Endothelial cell of umbilical vein (primary cell): ENCODE results near the gene RNU6-9. TPM values are rescaled to one million over a fixed set of nuclear protein-coding genes. Genes with fewer than 3 reads are reported as not detected.

Experiments
- BruUV-seq: library from RNA; stranded (reverse); fragments of 400-500 nt; replicated peaks from 2 replicates; lab custom pipeline; 2021; lab: Mats Ljungman, UMichigan
- CTCF ChIA-PET: fragments of 300-600, 350-600 bp; sonication (Branson Sonifier 250); formaldehyde crosslinking; loops from one replicate; lab custom pipeline; 2021; ENCODE audit warnings: antibody characterized with exemption, inconsistent platforms; lab: Charles Lee
- POLR2A ChIA-PET: fragments of 300-600, 350-600 bp; sonication (Branson Sonifier 250); formaldehyde crosslinking; loops from one replicate; lab custom pipeline; 2021; ENCODE audit warnings: antibody characterized with exemption, inconsistent platforms; lab: Charles Lee
- DNase-seq: peaks from one replicate; pipeline ENCODE4 v3.0.0-alpha.2; 2011; ENCODE audit warnings: low read depth, low spot score
- FAIRE-seq: peaks from 2 replicates; lab custom pipeline; 2011; peaks lifted over from hg19 to GRCh38; lab: Jason Lieb, UNC
- H2AFZ ChIP-seq: 2 replicates; pipeline ENCODE4 v1.6.0; 2012; ENCODE audit warnings: low read depth, low read length, control low read depth, inconsistent platforms
- H3K27ac ChIP-seq: 2 replicates; pipeline ENCODE4 v1.5.1; 2011; ENCODE audit warnings: low read depth, mild to moderate bottlenecking, control low read depth, low read length, moderate library complexity; ENCODE audit not compliant: insufficient read depth
- H3K27me3 ChIP-seq, 2 experiments: 2 replicates each; pipeline versions ENCODE4 v1.6.0 to v1.6.1; 2011; ENCODE audit warnings: low read length in 2 of 2, mixed read lengths in 1 of 2; ENCODE audit not compliant: control insufficient read depth in 2 of 2, insufficient read depth in 2 of 2
- H3K36me3 ChIP-seq, 2 experiments: 2 replicates in 1 of 2; 3 replicates in 1 of 2; pipeline ENCODE4 v1.5.1; 2011; ENCODE audit warnings: low read length in 2 of 2, mild to moderate bottlenecking in 1 of 2, moderate library complexity in 1 of 2; ENCODE audit not compliant: control insufficient read depth in 2 of 2, insufficient read depth in 2 of 2; ENCODE audit errors: extremely low read depth in 1 of 2
- H3K4me1 ChIP-seq: 3 replicates; pipeline ENCODE4 v1.5.1; 2011; ENCODE audit warnings: mild to moderate bottlenecking, low read length; ENCODE audit not compliant: control insufficient read depth, insufficient read depth; ENCODE audit errors: extremely low read depth
- H3K4me2 ChIP-seq: 2 replicates; pipeline ENCODE4 v1.6.1; 2011; ENCODE audit warnings: low read length, control low read depth, mixed read lengths; ENCODE audit not compliant: insufficient read depth
- H3K4me3 ChIP-seq, 3 experiments: fragments of 200-600 bp in 1 of 3; sonication (generic), shearing (Covaris generic) in 1 of 3; replicated peaks in 1 of 3; 2 replicates each; pipeline ENCODE4 v1.5.1; 2011 to 2016; ENCODE audit warnings: control low read depth in 3 of 3, low read length in 3 of 3, mild to moderate bottlenecking in 2 of 3, inconsistent platforms in 1 of 3, low read depth in 1 of 3, moderate library complexity in 1 of 3; ENCODE audit not compliant: insufficient read depth in 1 of 3
- H3K79me2 ChIP-seq: 2 replicates; pipeline ENCODE4 v1.6.0; 2012; ENCODE audit warnings: low read length, inconsistent platforms; ENCODE audit not compliant: control insufficient read depth, insufficient read depth
- H3K9ac ChIP-seq: replicated peaks from 2 replicates; pipeline ENCODE3; 2011; ENCODE audit warnings: low read length, control low read depth; ENCODE audit not compliant: insufficient read depth; ENCODE audit errors: extremely low read depth
- H3K9me1 ChIP-seq: replicated peaks from 3 replicates; pipeline ENCODE4 v1.6.0; 2011; ENCODE audit warnings: mild to moderate bottlenecking, low read length; ENCODE audit not compliant: control insufficient read depth, insufficient read depth; ENCODE audit errors: extremely low read depth
- H3K9me3 ChIP-seq: replicated peaks from 2 replicates; pipeline ENCODE4 v1.5.1; 2012; ENCODE audit warnings: low read length, inconsistent platforms; ENCODE audit not compliant: control insufficient read depth, insufficient read depth
- H4K20me1 ChIP-seq: replicated peaks from 2 replicates; pipeline ENCODE3; 2011; ENCODE audit warnings: mild to moderate bottlenecking, low read length; ENCODE audit not compliant: control insufficient read depth, insufficient read depth; ENCODE audit errors: extremely low read depth
- EZH2 ChIP-seq: IDR thresholded peaks from 2 replicates; pipeline ENCODE4 v1.6.1; 2012; ENCODE audit warnings: borderline replicate concordance, low read depth, mild to moderate bottlenecking, moderate library complexity, low read length, inconsistent platforms; ENCODE audit not compliant: severe bottlenecking
- FOS ChIP-seq: IDR thresholded peaks from 2 replicates; pipeline ENCODE4 v1.6.1; 2011; ENCODE audit warnings: mild to moderate bottlenecking, low read length, moderate library complexity, borderline replicate concordance; ENCODE audit not compliant: insufficient read depth
- GATA2 ChIP-seq: IDR thresholded peaks from 2 replicates; pipeline ENCODE4 v1.7.0; 2011; ENCODE audit warnings: low read depth, mild to moderate bottlenecking, moderate library complexity, mixed read lengths, low read length; ENCODE audit not compliant: insufficient read length, insufficient read depth
- JUN ChIP-seq: IDR thresholded peaks from 2 replicates; pipeline ENCODE4 v1.6.1; 2011; ENCODE audit warnings: borderline replicate concordance, low read depth; ENCODE audit not compliant: insufficient read length, insufficient read depth
- MAX ChIP-seq: IDR thresholded peaks from 2 replicates; pipeline ENCODE4 v1.6.1; 2011; ENCODE audit not compliant: insufficient read depth, insufficient read length
- MYC ChIP-seq: IDR thresholded peaks from one replicate; pipeline ENCODE4 v1.6.1; 2011; ENCODE audit warnings: mild to moderate bottlenecking, low read depth, low read length
- POLR2A ChIP-seq: IDR thresholded peaks from 2 replicates; pipeline ENCODE4 v1.6.1; 2012; ENCODE audit warnings: low read depth, mild to moderate bottlenecking, control low read depth, low read length
- POLR2AphosphoS5 ChIP-seq: IDR thresholded peaks from 2 replicates; pipeline ENCODE4 v1.6.1; 2012; ENCODE audit warnings: low read depth, mild to moderate bottlenecking, control low read depth, low read length, moderate library complexity; ENCODE audit not compliant: insufficient read depth
- dilution Hi-C: fragments of 300-500 bp; cut with MboI; formaldehyde crosslinking; loops from one replicate; pipeline ENCODE4 v1.15.0; 2019; ENCODE audit warnings: low sequenced_read_pairs; ENCODE audit not compliant: extremely low pct_ligation_motif_present
- intact Hi-C: fragments of 100-400 bp; cut with micrococcal nuclease; formaldehyde crosslinking; loops from one replicate; pipeline ENCODE4 v1.10.0; 2022
- polyA plus RNA-seq, 4 experiments: library from polyadenylated mRNA; depleted of rRNA in 3 of 4; stranded (reverse) in 3 of 4; unstranded in 1 of 4; fragments of >200 nt; gene quantifications; 2 replicates each; pipeline versions ENCODE4 v1.2.1 to v1.2.3, GENCODE V29; 2011 to 2012; ENCODE audit warnings: missing spikeins in 1 of 4
- total RNA-seq: library from RNA; stranded (reverse); gene quantifications from 2 replicates; pipeline ENCODE4 v1.2.3, GENCODE V29; 2021
- TF ChIP-seq, protein P1 (sequence below), 2 donors: IDR thresholded peaks; 1 replicate in 1 of 2; 2 replicates in 1 of 2; pipeline ENCODE4 v1.5.1; 2011; ENCODE audit warnings: low read length in 2 of 2, mild to moderate bottlenecking in 2 of 2, moderate library complexity in 2 of 2, control low read depth in 1 of 2, inconsistent platforms in 1 of 2, low read depth in 1 of 2; ENCODE audit not compliant: insufficient read depth in 1 of 2; ENCODE audit errors: extremely low read depth in 1 of 2

RNU6-9 gene
- total and polyA plus RNA-seq, 2 donors (not counting 3 experiments of a cell fraction or from before 2014, with no cell fraction given): not detected

DNA sequence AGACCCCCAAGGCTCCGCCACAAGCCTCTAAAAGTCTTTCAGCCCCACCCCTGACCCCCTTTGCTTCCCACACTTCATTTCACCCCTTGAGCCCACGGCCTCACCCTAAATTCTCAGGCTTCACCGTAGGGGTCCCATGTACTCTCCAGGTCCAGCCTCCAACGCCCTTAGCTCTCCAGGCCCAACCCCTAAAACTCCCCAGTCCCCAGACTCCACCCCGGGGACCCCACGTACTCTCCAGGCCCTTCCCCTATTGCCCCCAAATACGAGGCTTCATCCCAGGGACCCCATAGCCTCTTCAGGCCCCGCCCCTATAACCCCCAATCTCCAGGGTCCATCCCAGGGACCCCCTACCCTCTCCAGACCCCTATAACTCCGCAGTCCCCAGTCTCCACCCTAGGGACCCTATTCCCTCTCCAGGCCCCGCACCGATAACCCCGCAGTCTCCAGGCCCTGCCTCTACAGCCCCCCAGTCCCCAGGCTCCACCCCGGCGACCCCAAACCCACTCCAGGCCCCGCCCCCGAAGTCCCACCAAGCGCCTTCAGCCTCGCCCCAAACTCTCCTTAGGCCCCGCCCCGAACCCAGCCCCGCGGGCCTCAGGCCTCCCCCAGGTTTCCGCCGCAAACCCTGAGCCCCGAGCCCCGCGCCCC is 916 bp upstream of the RNU6-9 start:
- peak overlapping the region; percentile 41 for H3K4me2 ChIP-seq
- H3K36me3 ChIP-seq: peaks cover 2 to 17% of the 10 kb centered on the region in 2 experiments
- no peak for DNase-seq
- ChIA-PET CTCF (interaction anchor here (1.0 to 1.6 kb wide), 3 partner anchors 9 to 29 kb away, joined by 3 to 7 read pairs (median 5); no protein-coding TSS in a partner anchor), POLR2A (no interaction called here)
- no peaks in the 10 kb centered on the region for H3K4me1 ChIP-seq
- peak overlapping the region; percentile 39 to 91 (median 66) for H3K4me3 ChIP-seq
- intact Hi-C loops (loop anchor here (2.0 kb wide), 1 partner anchor 20 kb away; the partner anchor contains the start of gene R3HDM4), dilution Hi-C loops (no loop called here)
- H3K9me1 ChIP-seq: no peaks in the 10 kb centered on the region
- H3K27me3 ChIP-seq: no peaks in the 10 kb centered on the region
- no peaks in the 10 kb centered on the region for H3K9me3 ChIP-seq
- H3K27ac ChIP-seq: no peak overlapping the region
- no peak overlapping the region for H2AFZ ChIP-seq
- no TSS peak for BruUV-seq
- no peak for FAIRE-seq
- peaks cover 5% of the 10 kb centered on the region for H3K79me2 ChIP-seq
- TF ChIP-seq JUN: no peak
- no peak for TF ChIP-seq GATA2
- no peak for TF ChIP-seq POLR2A
- no peak for TF ChIP-seq EZH2
- TF ChIP-seq, protein P1, sequence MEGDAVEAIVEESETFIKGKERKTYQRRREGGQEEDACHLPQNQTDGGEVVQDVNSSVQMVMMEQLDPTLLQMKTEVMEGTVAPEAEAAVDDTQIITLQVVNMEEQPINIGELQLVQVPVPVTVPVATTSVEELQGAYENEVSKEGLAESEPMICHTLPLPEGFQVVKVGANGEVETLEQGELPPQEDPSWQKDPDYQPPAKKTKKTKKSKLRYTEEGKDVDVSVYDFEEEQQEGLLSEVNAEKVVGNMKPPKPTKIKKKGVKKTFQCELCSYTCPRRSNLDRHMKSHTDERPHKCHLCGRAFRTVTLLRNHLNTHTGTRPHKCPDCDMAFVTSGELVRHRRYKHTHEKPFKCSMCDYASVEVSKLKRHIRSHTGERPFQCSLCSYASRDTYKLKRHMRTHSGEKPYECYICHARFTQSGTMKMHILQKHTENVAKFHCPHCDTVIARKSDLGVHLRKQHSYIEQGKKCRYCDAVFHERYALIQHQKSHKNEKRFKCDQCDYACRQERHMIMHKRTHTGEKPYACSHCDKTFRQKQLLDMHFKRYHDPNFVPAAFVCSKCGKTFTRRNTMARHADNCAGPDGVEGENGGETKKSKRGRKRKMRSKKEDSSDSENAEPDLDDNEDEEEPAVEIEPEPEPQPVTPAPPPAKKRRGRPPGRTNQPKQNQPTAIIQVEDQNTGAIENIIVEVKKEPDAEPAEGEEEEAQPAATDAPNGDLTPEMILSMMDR (IDR thresholded peaks at IDR 0.05; ENCODE audit: extremely low read depth in 1 of 2, insufficient read depth in 1 of 2, low read depth in 1 of 2, low read length in 2 of 2): no peak
- TF ChIP-seq MYC: no peak
- no peak for TF ChIP-seq POLR2AphosphoS5
- TF ChIP-seq MAX: no peak
- no peak for TF ChIP-seq FOS
- H4K20me1 ChIP-seq: no peaks in the 10 kb centered on the region
- H3K9ac ChIP-seq: peak overlapping the region; percentile 43
